GM12801 (cell line): ENCODE data around the gene ZNF622.

Source experiments
- CTCF ChIP-seq: IDR thresholded peaks from one replicate; pipeline ENCODE4 v1.5.1; 2011; ENCODE audit warnings: control low read depth; ENCODE audit not compliant: insufficient read length; ENCODE audit errors: extremely low read depth

Gene ZNF622

DNA sequence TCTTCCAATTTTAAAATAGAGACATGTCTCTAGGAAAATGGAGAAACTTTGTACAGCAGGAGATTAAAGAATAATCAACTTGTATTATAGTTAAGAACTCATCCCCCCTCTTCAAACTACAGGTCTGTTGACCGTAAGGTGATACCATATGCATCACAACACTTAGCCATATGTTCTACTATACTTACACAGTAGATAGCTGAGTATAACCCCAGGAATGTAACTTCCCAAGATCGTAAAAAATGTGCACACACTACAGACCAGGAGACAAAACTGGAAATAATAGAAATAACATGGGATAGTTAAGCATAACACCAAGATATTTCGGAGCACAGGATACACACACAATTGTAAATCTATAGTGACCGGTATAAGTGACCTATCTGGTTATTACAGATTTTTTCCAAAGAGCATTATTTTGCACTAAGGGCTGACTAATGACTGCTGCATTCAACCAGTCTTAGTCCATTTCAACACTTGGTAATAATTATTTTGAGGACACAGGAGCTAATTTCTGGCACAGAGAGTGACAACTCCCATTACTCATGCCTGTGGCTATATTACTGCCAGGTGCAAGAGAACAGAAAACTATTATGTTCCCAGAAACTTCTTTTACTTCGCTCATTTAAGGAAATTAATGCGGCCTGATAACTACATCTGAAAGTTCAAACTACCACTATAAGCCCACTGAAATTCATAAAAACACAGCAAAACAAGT is 15.4 kb upstream of the ZNF622 start:
- no peak for TF ChIP-seq CTCF

DNA sequence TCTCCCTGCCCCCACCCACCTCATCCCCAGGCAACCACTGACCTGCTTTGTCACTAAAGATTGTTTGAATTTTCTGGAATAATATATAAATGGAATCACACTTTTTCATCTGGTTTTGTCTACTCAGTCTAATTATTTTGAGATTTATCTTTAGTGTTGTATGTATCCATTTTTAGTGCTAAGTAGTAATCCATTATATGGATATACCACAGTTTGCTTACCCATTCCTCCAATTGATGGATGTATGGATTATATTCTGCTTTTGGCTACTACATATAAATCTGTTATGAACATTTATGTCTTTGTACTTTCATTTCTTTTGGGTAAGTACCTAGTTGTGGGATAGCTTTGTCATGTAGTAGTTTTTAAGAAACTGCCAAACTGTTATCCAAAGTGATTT is 14.5 kb upstream of the ZNF622 start:
- no peak for TF ChIP-seq CTCF

DNA sequence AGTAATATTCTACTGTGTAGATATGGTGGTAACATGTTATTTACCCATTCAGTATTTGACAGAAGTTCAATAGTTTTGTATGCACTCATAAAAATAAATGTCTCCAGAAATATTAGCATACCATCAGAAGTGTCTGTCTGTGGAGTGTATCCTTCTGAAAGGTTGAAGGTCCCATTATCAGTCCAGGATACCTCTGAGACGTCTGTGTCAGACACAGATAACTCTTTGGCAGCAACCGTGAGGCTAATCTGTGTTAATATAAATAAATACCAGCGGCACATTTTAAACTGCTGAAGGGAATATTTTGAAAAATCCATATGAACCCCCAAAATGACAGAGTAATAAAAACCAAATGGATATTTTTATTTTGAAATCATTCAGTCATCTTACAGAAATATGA is 11.9 kb upstream of the ZNF622 start:
- TF ChIP-seq CTCF, result no peak

DNA sequence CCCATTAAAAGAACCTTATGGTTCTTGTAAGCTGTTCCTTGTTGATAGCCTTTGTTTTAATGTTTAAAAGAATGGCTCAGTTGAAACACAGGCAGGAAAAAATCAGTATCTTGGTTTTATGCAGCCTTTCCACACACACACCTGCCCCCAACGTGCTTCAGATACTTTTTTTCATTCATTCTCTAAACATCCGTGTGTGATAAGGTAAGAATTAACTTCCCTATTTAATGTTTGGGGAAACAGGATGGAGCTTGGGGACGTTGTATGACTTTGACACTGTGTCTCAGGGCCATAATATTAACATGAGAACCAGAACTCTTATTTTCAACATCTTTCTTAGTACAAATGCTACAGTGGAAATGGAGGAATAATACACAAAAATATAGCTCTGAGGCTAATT is 5.8 kb upstream of the ZNF622 start:
- no peak for TF ChIP-seq CTCF

- TF ChIP-seq CTCF, result no peak
Observed at GRCh38 chr5:16467363-16468219, 2.0 kb upstream of the ZNF622 start.

- no peak for TF ChIP-seq CTCF
Observed at GRCh38 chr5:16464664-16465543, 696 bp downstream of the ZNF622 start.

GRCh38 chr5:16464231-16464630 is 1.4 kb downstream of the ZNF622 start:
- no peak for TF ChIP-seq CTCF
